Trophoblast cell (in vitro differentiated cells and primary cell): ENCODE data around the gene SMAP2.
"Not testable (repeated sequence)": the region's sequence is repeated elsewhere in the genome, so short reads cannot be mapped to it uniquely, and the experiment has no call there.

Experiments
- DNase-seq, 2 donors: peaks; one replicate each; pipeline ENCODE4 v3.0.0-alpha.2; 2016
- H2AFZ ChIP-seq: 2 replicates; pipeline ENCODE4 v1.6.1; 2013; ENCODE audit warnings: low read length, moderate library complexity, mild to moderate bottlenecking; ENCODE audit not compliant: insufficient read depth, poor library complexity
- H2AK5ac ChIP-seq: 2 replicates; pipeline ENCODE4 v1.6.1; 2013; ENCODE audit warnings: mild to moderate bottlenecking, low read length
- H2BK120ac ChIP-seq: 2 replicates; pipeline ENCODE4 v1.6.1; 2013; ENCODE audit warnings: low read length, mild to moderate bottlenecking, moderate library complexity; ENCODE audit not compliant: insufficient read depth, poor library complexity
- H2BK12ac ChIP-seq: 2 replicates; pipeline ENCODE4 v1.6.1; 2013; ENCODE audit warnings: mild to moderate bottlenecking, low read length, moderate library complexity
- H2BK5ac ChIP-seq: 2 replicates; pipeline ENCODE4 v1.6.1; 2013; ENCODE audit warnings: low read length, low read depth, moderate library complexity, mild to moderate bottlenecking; ENCODE audit not compliant: poor library complexity
- H3K14ac ChIP-seq: 2 replicates; pipeline ENCODE4 v1.6.1; 2013; ENCODE audit warnings: mild to moderate bottlenecking, low read length
- H3K18ac ChIP-seq: 2 replicates; pipeline ENCODE4 v1.6.1; 2013; ENCODE audit warnings: mild to moderate bottlenecking, low read length
- H3K23ac ChIP-seq: 2 replicates; pipeline ENCODE4 v1.6.1; 2013; ENCODE audit warnings: low read length
- H3K27ac ChIP-seq: 2 replicates; pipeline ENCODE4 v1.5.1; 2013; ENCODE audit warnings: low read depth, mild to moderate bottlenecking, inconsistent platforms, low read length, moderate library complexity
- H3K27me3 ChIP-seq: 2 replicates; pipeline ENCODE4 v1.6.1; 2013; ENCODE audit warnings: inconsistent platforms, mild to moderate bottlenecking, low read length, moderate library complexity; ENCODE audit not compliant: insufficient read depth
- H3K36me3 ChIP-seq, 2 experiments: 1 replicate in 1 of 2; 2 replicates in 1 of 2; pipeline ENCODE4 v1.6.1; 2013; ENCODE audit warnings: low read length in 2 of 2, mild to moderate bottlenecking in 2 of 2, moderate library complexity in 1 of 2; ENCODE audit not compliant: insufficient read depth in 2 of 2, control insufficient read depth in 1 of 2
- H3K4ac ChIP-seq: 2 replicates; pipeline ENCODE4 v1.6.1; 2013; ENCODE audit warnings: low read depth, mild to moderate bottlenecking, low read length, moderate library complexity
- H3K4me1 ChIP-seq, 2 experiments: 1 replicate in 1 of 2; 2 replicates in 1 of 2; pipeline ENCODE4 v1.6.1; 2013; ENCODE audit warnings: low read length in 2 of 2, mild to moderate bottlenecking in 2 of 2, moderate library complexity in 1 of 2; ENCODE audit not compliant: insufficient read depth in 2 of 2, control insufficient read depth in 1 of 2
- H3K4me2 ChIP-seq: 2 replicates; pipeline ENCODE4 v1.6.1; 2013; ENCODE audit warnings: inconsistent platforms, mild to moderate bottlenecking, low read length, moderate library complexity
- H3K4me3 ChIP-seq: 2 replicates; pipeline ENCODE4 v1.5.1; 2013; ENCODE audit warnings: mild to moderate bottlenecking, low read depth, low read length, inconsistent platforms
- H3K79me1 ChIP-seq: one replicate; pipeline ENCODE4 v1.6.1; 2013; ENCODE audit warnings: low read length
- H3K79me2 ChIP-seq: 2 replicates; pipeline ENCODE4 v1.6.1; 2013; ENCODE audit warnings: low read length, mild to moderate bottlenecking; ENCODE audit not compliant: control insufficient read depth, insufficient read depth, poor library complexity
- H3K9ac ChIP-seq: 2 replicates; pipeline ENCODE4 v1.6.1; 2013; ENCODE audit warnings: mild to moderate bottlenecking, low read length
- H3K9me3 ChIP-seq: 2 replicates; pipeline ENCODE4 v1.6.1; 2013; ENCODE audit warnings: low read depth, mild to moderate bottlenecking, control low read depth, inconsistent platforms, low read length; ENCODE audit not compliant: insufficient read depth
- H4K12ac ChIP-seq: 2 replicates; pipeline ENCODE4 v1.6.1; 2013; ENCODE audit warnings: low read depth, mild to moderate bottlenecking, low read length, moderate library complexity
- H4K8ac ChIP-seq: 2 replicates; pipeline ENCODE4 v1.6.1; 2013; ENCODE audit warnings: low read depth, mild to moderate bottlenecking, low read length, moderate library complexity
- H4K91ac ChIP-seq: one replicate; pipeline ENCODE4 v1.6.1; 2013; ENCODE audit warnings: low read depth, mild to moderate bottlenecking, low read length, moderate library complexity
- WGBS: extraction: QIAGEN DNeasy Blood & Tissue Kit; methylation state at CpG from one replicate; pipeline ENCODE4 v1.1.7; 2013; ENCODE audit warnings: missing lambda C conversion rate; ENCODE audit not compliant: insufficient read length, insufficient coverage; ENCODE audit errors: extremely low coverage; 5-methylcytosine and 5-hydroxymethylcytosine counted together

The SMAP2 gene

DNA sequence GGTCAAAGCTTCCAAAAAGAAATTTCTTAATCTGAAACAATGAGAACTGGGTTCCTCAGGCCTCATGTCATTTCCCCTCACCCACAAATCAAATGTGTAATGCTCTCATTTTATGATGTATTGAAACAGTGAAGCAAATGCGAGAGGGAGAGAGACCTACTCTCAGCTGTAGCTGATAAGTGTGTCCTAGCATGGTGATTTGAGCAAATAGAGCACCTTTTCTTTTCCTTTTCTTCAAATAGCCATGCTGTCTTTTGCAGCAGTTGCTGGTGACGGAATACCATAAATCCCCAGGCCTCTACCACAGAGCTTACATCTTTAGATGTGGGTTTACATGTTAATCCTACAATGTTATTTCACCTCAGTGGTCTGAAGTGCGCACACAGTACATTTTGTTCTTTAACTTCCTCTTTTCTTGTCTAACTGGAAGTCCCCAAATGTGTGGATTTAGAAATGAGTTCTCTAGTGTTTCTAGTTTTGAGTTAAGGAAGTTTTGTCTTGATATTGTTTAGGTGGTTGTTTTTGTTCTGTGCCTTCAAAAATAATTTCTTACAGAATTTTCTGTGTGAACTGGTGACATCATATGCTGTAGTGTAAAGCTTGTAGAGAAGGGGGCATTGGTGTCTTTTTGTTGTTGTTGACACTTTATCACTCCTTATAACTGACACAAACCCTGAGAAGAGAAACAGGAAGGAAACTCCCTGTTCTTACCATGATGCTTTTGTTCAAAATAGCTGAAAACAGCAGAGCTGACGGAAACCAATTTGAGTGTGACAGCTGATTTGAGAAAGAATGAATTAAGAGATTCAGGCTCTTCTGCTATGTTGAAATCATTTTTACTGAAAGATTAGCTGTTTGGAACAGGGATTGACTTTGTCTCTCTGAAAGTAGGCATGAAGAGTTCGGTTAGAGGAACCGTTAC, 12.2 kb downstream of the SMAP2 start:
- no peak overlapping the region for H4K8ac ChIP-seq

DNA sequence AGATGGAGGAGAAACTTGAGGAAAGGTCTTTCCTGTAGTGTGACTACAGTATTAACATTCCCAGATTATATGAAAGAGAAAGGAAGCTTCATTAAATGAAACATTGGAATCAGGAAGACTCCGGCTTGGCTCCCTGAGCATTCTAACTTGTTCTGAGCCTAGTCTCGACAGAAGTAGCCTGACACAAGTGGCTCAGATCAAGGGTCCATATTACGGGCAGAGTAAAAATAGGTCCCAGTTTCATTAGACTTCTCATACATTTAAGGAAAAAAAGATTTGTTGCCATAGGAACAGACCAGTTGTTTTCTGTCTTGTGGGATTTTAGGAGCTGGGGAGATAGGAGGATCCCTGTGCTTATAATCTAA, 12.8 kb downstream of the SMAP2 start:
- Histone ChIP-seq H3K14ac (no peak overlapping the region), H3K18ac (no peak overlapping the region), H2AK5ac (no peak overlapping the region), H3K27ac (no peak overlapping the region), H4K12ac (no peak overlapping the region), H2AFZ (no peak overlapping the region), H2BK12ac (no peak overlapping the region), H2BK120ac (no peak overlapping the region), H3K79me1 (no peaks in the 10 kb centered on the region), H3K4me2 (no peak overlapping the region), H3K36me3 (no peaks in the 10 kb centered on the region), H3K9ac (no peak overlapping the region), H3K4me3 (no peak overlapping the region), H3K79me2 (no peaks in the 10 kb centered on the region), H3K4ac (no peak overlapping the region), H3K9me3 (no peaks in the 10 kb centered on the region), H3K23ac (no peak overlapping the region), H3K27me3 (no peaks in the 10 kb centered on the region), H4K91ac (no peak overlapping the region), H4K8ac (no peak overlapping the region), H3K4me1 (no peaks in the 10 kb centered on the region), H2BK5ac (no peak overlapping the region)
- DNase-seq = no peak
- no CpG with 5 or more reads among the region's 3 CpGs for WGBS

More for the DNA sequence above, 12.2 kb downstream of the SMAP2 start:
- no peak overlapping the region for H2AK5ac ChIP-seq
- H3K4me2 ChIP-seq = no peak overlapping the region
- H2AFZ ChIP-seq = no peak overlapping the region
- H2BK12ac ChIP-seq = no peak overlapping the region
- H3K14ac ChIP-seq = no peak overlapping the region
- H3K79me1 ChIP-seq = no peaks in the 10 kb centered on the region
- no peak overlapping the region for H3K27ac ChIP-seq
- no peak overlapping the region for H2BK5ac ChIP-seq
- H3K9me3 ChIP-seq = no peaks in the 10 kb centered on the region
- H3K4me3 ChIP-seq = no peak overlapping the region
- no peak overlapping the region for H2BK120ac ChIP-seq
- H3K4me1 ChIP-seq = no peaks in the 10 kb centered on the region
- no peak overlapping the region for H3K9ac ChIP-seq
- H3K18ac ChIP-seq = no peak overlapping the region
- peak in 1 of 2 donors; percentile 36 for DNase-seq
- H3K79me2 ChIP-seq = no peaks in the 10 kb centered on the region
- no CpG with 5 or more reads among the region's 6 CpGs for WGBS
- no peak overlapping the region for H3K23ac ChIP-seq
- H4K12ac ChIP-seq = no peak overlapping the region
- H3K27me3 ChIP-seq = no peaks in the 10 kb centered on the region
- H4K91ac ChIP-seq = no peak overlapping the region
- H3K36me3 ChIP-seq = no peaks in the 10 kb centered on the region
- no peak overlapping the region for H3K4ac ChIP-seq

DNA sequence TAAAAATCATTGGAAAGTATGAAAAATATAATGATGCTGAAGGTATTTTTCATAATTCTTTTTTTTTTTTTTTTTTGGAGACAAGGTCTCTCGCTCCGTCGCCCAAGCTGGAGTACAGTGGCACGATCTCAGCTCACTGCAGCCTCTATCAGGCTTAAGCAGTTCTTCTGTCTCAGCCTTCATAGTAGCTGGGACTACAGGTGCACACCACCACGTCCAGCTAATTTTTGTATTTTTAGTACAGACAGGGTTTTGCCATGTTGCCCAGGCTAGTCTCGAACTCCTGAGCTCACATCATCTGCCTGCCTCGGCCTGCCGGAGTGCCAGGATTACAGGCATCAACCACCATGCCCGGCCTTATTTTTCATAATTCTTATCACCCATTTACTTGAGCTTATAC, 13.3 kb downstream of the SMAP2 start:
- H3K4me3 ChIP-seq = no peak overlapping the region
- no peaks in the 10 kb centered on the region for H3K9me3 ChIP-seq
- H3K36me3 ChIP-seq = no peaks in the 10 kb centered on the region
- H2BK120ac ChIP-seq = no peak overlapping the region
- H2BK12ac ChIP-seq = no peak overlapping the region
- no peak overlapping the region for H2AFZ ChIP-seq
- no peak overlapping the region for H4K8ac ChIP-seq
- H2AK5ac ChIP-seq = no peak overlapping the region
- no peak for DNase-seq
- H3K14ac ChIP-seq = no peak overlapping the region
- H2BK5ac ChIP-seq = no peak overlapping the region
- H3K9ac ChIP-seq = no peak overlapping the region
- H3K18ac ChIP-seq = no peak overlapping the region
- H3K79me1 ChIP-seq = no peaks in the 10 kb centered on the region
- H3K79me2 ChIP-seq = no peaks in the 10 kb centered on the region
- no peak overlapping the region for H3K4ac ChIP-seq
- no peak overlapping the region for H4K91ac ChIP-seq
- H3K27me3 ChIP-seq = no peaks in the 10 kb centered on the region
- H3K23ac ChIP-seq = no peak overlapping the region
- no peaks in the 10 kb centered on the region for H3K4me1 ChIP-seq
- no peak overlapping the region for H3K4me2 ChIP-seq
- WGBS = no CpG with 5 or more reads among the region's 9 CpGs
- H3K27ac ChIP-seq = no peak overlapping the region
- no peak overlapping the region for H4K12ac ChIP-seq

DNA sequence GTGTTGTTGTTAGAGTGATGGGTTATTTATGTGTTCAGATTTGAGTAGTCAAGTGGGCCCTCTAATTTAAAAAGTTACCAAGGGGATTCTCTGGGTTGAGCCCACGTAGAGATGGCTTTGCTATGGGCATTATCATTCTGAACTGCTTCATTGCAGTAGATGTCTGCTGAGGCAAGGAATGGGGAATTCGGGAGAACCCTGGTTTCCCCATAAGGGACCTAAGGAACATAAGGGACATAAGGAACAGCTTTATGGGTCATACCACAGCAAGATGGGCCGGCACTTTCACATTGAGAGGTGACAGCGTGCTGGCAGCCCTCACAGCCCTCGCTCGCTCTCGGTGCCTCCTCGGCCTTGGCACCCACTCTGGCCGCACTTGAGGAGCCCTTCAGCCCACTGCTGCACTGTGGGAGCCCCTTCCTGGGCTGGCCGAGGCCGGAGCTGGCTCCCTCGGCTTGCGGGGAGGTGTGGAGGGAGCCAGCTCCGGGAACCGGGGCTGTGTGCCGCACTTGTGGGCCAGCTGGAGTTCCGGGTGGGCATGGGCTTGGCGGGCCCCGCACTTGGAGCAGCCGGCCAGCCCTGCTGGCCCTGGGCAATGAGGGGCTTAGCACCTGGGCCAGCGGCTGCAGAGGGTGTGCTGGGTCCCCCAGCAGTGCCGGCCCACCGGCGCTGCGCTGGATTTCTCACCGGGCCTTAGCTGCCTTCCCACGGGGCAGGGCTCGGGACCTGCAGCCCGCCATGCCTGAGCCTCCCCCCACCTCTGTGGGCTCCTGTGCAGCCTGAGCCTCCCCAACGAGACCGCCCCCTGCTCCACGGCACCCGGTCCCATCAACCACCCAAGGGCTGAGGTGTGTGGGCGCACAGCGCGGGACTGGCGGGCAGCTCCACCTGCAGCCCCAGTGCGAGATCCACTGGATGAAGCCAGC, 14.1 kb downstream of the SMAP2 start:
- H3K14ac ChIP-seq, H4K91ac ChIP-seq, H3K4me1 ChIP-seq, H3K4me2 ChIP-seq, H3K27ac ChIP-seq, DNase-seq, H2BK12ac ChIP-seq, H3K4me3 ChIP-seq, H3K9me3 ChIP-seq, H3K18ac ChIP-seq, H2AK5ac ChIP-seq, H2BK5ac ChIP-seq, H3K36me3 ChIP-seq, H3K79me1 ChIP-seq, H3K9ac ChIP-seq, H3K4ac ChIP-seq, H3K79me2 ChIP-seq, H3K27me3 ChIP-seq, H3K23ac ChIP-seq, H2AFZ ChIP-seq, H4K12ac ChIP-seq, H2BK120ac ChIP-seq, H4K8ac ChIP-seq: not testable (repeated sequence)
- no CpG with 5 or more reads among the region's 38 CpGs for WGBS
